Measurements from ENCODE around the gene CAPNS1.

- TF ChIP-seq CTCF (IDR thresholded peaks at IDR 0.05) (no peak), POLR2A (IDR thresholded peaks at IDR 0.05) (peak in 1 of 4 donors; percentile 26)
Observed at GRCh38 chr19:36151144-36152018, 11.5 kb downstream of the CAPNS1 start.
